Measurements from ENCODE around the gene TRPM3.
"Not testable (repeated sequence)": the region's sequence is repeated elsewhere in the genome, so short reads cannot be mapped to it uniquely, and the experiment has no call there.

Gene TRPM3

GRCh38 chr9:70639853-70640814, 481.3 kb downstream of the TRPM3 start:
- DNase-seq, result peak; percentile 76

GRCh38 chr9:70635790-70636189, 485.6 kb downstream of the TRPM3 start:
- no peak for DNase-seq

GRCh38 chr9:70634696-70635095, 486.7 kb downstream of the TRPM3 start:
- no peak for DNase-seq

GRCh38 chr9:70630971-70631370, 490.4 kb downstream of the TRPM3 start:
- DNase-seq, result no peak

- not testable (repeated sequence) for DNase-seq
Observed at GRCh38 chr9:70629080-70629685, 492.2 kb downstream of the TRPM3 start.

GRCh38 chr9:70625078-70625477, 496.3 kb downstream of the TRPM3 start:
- peak; percentile 60 for DNase-seq

GRCh38 chr9:70618784-70619183, 502.6 kb downstream of the TRPM3 start:
- no peak for DNase-seq

- no peak for DNase-seq
Observed at GRCh38 chr9:70617033-70617828, 504.2 kb downstream of the TRPM3 start.

- DNase-seq, result no peak
Observed at GRCh38 chr9:70616228-70616990, 505.0 kb downstream of the TRPM3 start.

GRCh38 chr9:70615464-70616138, 505.8 kb downstream of the TRPM3 start:
- no peak for DNase-seq

GRCh38 chr9:70614786-70615463, 506.5 kb downstream of the TRPM3 start:
- DNase-seq, result no peak

GRCh38 chr9:70613024-70613768, 508.2 kb downstream of the TRPM3 start:
- DNase-seq, result no peak

- no peak for DNase-seq
Observed at GRCh38 chr9:70610287-70610644, 511.2 kb downstream of the TRPM3 start.

GRCh38 chr9:70609542-70610286, 511.7 kb downstream of the TRPM3 start:
- DNase-seq, result no peak

- no peak for DNase-seq
Observed at GRCh38 chr9:70609011-70609410, 512.4 kb downstream of the TRPM3 start.

GRCh38 chr9:70607926-70608325, 513.5 kb downstream of the TRPM3 start:
- peak; percentile 94 for DNase-seq

- no peak for DNase-seq
Observed at GRCh38 chr9:70607329-70607728, 514.1 kb downstream of the TRPM3 start.

GRCh38 chr9:70603020-70603411, 518.4 kb downstream of the TRPM3 start:
- DNase-seq, result no peak

GRCh38 chr9:70602321-70603019, 519.0 kb downstream of the TRPM3 start:
- DNase-seq, result peak; percentile 85

All from hematopoietic multipotent progenitor cell treated with erythropoietin and hydrocortisone succinate and interleukin-3 and kit ligand, for 4 days (in vitro differentiated cells).